HCT116 (cell line): ENCODE results near the gene ANKDD1A. TPM values are rescaled to one million over a fixed set of nuclear protein-coding genes. Genes with fewer than 3 reads are reported as not detected.

ENCODE experiments used
- ATAC-seq: fragments of 200-7000 bp; cut with Tn5 transposase; 2 replicates; pipeline ENCODE4 v1.9.1; 2020; ENCODE audit warnings: mild to moderate bottlenecking, moderate library complexity
- BruUV-seq: library from RNA; stranded (reverse); fragments of 400-500 nt; replicated peaks from 2 replicates; lab custom pipeline; 2021; lab: Mats Ljungman, UMichigan
- CTCF ChIA-PET: fragments of 300-600 bp; sonication (Branson Sonifier 250); formaldehyde crosslinking; loops from one replicate; lab custom pipeline; 2021; ENCODE audit warnings: antibody characterized with exemption; lab: Charles Lee
- POLR2A ChIA-PET: fragments of 300-600, 350-600 bp; sonication (Branson Sonifier 250); formaldehyde crosslinking; loops from one replicate; lab custom pipeline; 2021; ENCODE audit warnings: antibody characterized with exemption; lab: Charles Lee
- RAD21 ChIA-PET, 2 experiments: fragments of 300-600 bp; sonication (Branson Sonifier 250); formaldehyde crosslinking; loops; one replicate each; lab custom pipeline; 2023; ENCODE audit warnings: low total read pairs in 2 of 2; ENCODE audit not compliant: uncharacterized antibody in 2 of 2, unreplicated experiment in 2 of 2, low non-redundant PET in 1 of 2; lab: Charles Lee
- DNase-seq: peaks from one replicate; pipeline ENCODE4 v3.0.0-alpha.2; 2010; ENCODE audit warnings: low read depth, low spot score
- H2AFZ ChIP-seq: fragments of 200-600 bp; shearing (Covaris generic), sonication (generic); 2 replicates; pipeline ENCODE4 v1.6.1; 2017; ENCODE audit warnings: low read depth, mixed run types, mixed read lengths, antibody characterized with exemption, low read length; ENCODE audit not compliant: poor library complexity, severe bottlenecking
- H3K27ac ChIP-seq: 2 replicates; pipeline ENCODE4 v1.5.1; 2012; ENCODE audit warnings: low read depth, low read length
- H3K27me3 ChIP-seq: fragments of 200-600 bp; sonication (generic); 2 replicates; pipeline ENCODE4 v1.6.1; 2016; ENCODE audit warnings: mixed run types, low read length, mixed read lengths; ENCODE audit not compliant: insufficient read depth
- H3K36me3 ChIP-seq, 2 experiments: fragments of 200-500 bp in 1 of 2; fragments of 200-600 bp in 1 of 2; sonication (Bioruptor generic) in 1 of 2; sonication (generic) in 1 of 2; 2 replicates each; pipeline versions ENCODE4 v1.5.1 to v1.6.1; 2014 to 2016; ENCODE audit warnings: low read length in 2 of 2, inconsistent platforms in 1 of 2, mixed read lengths in 1 of 2, mixed run types in 1 of 2; ENCODE audit not compliant: insufficient read depth in 2 of 2, control insufficient read depth in 1 of 2
- H3K4me1 ChIP-seq, 2 experiments: fragments of 200-600 bp in 1 of 2; sonication (generic) in 1 of 2; 2 replicates each; pipeline versions ENCODE4 v1.5.1 to v1.6.1; 2012 to 2017; ENCODE audit warnings: low read length in 2 of 2, inconsistent platforms in 1 of 2, mild to moderate bottlenecking in 1 of 2, mixed read lengths in 1 of 2, mixed run types in 1 of 2, moderate library complexity in 1 of 2; ENCODE audit not compliant: insufficient read depth in 2 of 2, control insufficient read depth in 1 of 2
- H3K4me2 ChIP-seq: fragments of 200-600 bp; sonication (generic); 2 replicates; pipeline ENCODE4 v1.6.1; 2017; ENCODE audit warnings: mixed run types, low read length, mixed read lengths
- H3K4me3 ChIP-seq, 2 experiments: fragments of 200-600 bp in 1 of 2; sonication (generic) in 1 of 2; replicated peaks in 1 of 2; 2 replicates each; pipeline ENCODE4 v1.5.1; 2011 to 2016; ENCODE audit warnings: low read length in 2 of 2, control low read depth in 1 of 2, low read depth in 1 of 2, mild to moderate bottlenecking in 1 of 2, mixed read lengths in 1 of 2, mixed run types in 1 of 2
- H3K79me2 ChIP-seq: fragments of 200-600 bp; sonication (generic); 2 replicates; pipeline ENCODE4 v1.6.1; 2017; ENCODE audit warnings: mild to moderate bottlenecking, mixed run types, low read length, moderate library complexity, mixed read lengths; ENCODE audit not compliant: insufficient read depth
- H3K9ac ChIP-seq: fragments of 200-600 bp; sonication (generic); 2 replicates; pipeline ENCODE4 v1.6.1; 2016; ENCODE audit warnings: low read length, mixed read lengths
- H3K9me2 ChIP-seq: fragments of 200-600 bp; sonication (generic), shearing (Covaris generic); 2 replicates; pipeline ENCODE4 v1.6.1; 2017; ENCODE audit warnings: mixed run types, mild to moderate bottlenecking, moderate library complexity; ENCODE audit not compliant: insufficient read depth
- H3K9me3 ChIP-seq, 2 experiments: fragments of 200-500 bp in 1 of 2; fragments of 200-600 bp in 1 of 2; sonication (Bioruptor generic) in 1 of 2; sonication (generic) in 1 of 2; 2 replicates each; pipeline ENCODE4 v1.6.1; 2014 to 2017; ENCODE audit warnings: low read length in 2 of 2, mixed read lengths in 2 of 2, inconsistent platforms in 1 of 2, low read depth in 1 of 2, mild to moderate bottlenecking in 1 of 2, mixed run types in 1 of 2, moderate library complexity in 1 of 2; ENCODE audit not compliant: control insufficient read depth in 1 of 2, insufficient read depth in 1 of 2
- H4K20me1 ChIP-seq: fragments of 200-600 bp; sonication (generic), shearing (Covaris generic); 2 replicates; pipeline ENCODE4 v1.6.1; 2017; ENCODE audit warnings: mixed run types, mild to moderate bottlenecking, moderate library complexity; ENCODE audit not compliant: insufficient read depth
- EGR1 ChIP-seq: IDR thresholded peaks from 2 replicates; pipeline ENCODE4 v1.6.1; 2012; ENCODE audit warnings: low read depth
- JUND ChIP-seq: IDR thresholded peaks from 2 replicates; pipeline ENCODE4 v1.6.1; 2012
- POLR2A ChIP-seq: IDR thresholded peaks from 2 replicates; pipeline ENCODE4 v1.7.0; 2011; ENCODE audit warnings: borderline replicate concordance; ENCODE audit not compliant: insufficient read depth, insufficient read length; ENCODE audit errors: extremely low read depth
- RAD21 ChIP-seq: IDR thresholded peaks from 2 replicates; pipeline ENCODE4 v1.6.1; 2012; ENCODE audit warnings: low read depth, mild to moderate bottlenecking
- SIN3A ChIP-seq: IDR thresholded peaks from 2 replicates; pipeline ENCODE4 v1.6.1; 2012; ENCODE audit warnings: low read depth
- SP1 ChIP-seq: IDR thresholded peaks from 2 replicates; pipeline ENCODE4 v1.6.1; 2012; ENCODE audit warnings: low read depth
- TCF7L2 ChIP-seq: IDR thresholded peaks from 2 replicates; pipeline ENCODE4 v1.7.0; 2011; ENCODE audit warnings: borderline replicate concordance, inconsistent platforms; ENCODE audit not compliant: insufficient read depth, insufficient read length; ENCODE audit errors: extremely low read depth
- YY1 ChIP-seq: IDR thresholded peaks from 2 replicates; pipeline ENCODE4 v1.6.1; 2011; ENCODE audit warnings: low read length, low read depth, moderate library complexity, mild to moderate bottlenecking; ENCODE audit not compliant: insufficient replicate concordance; ENCODE audit errors: extremely low read depth
- ZFX ChIP-seq: fragments of 450-650 bp; IDR thresholded peaks from 2 replicates; pipeline ENCODE4 v1.6.1; 2017
- intact Hi-C: fragments of 100-400 bp; cut with micrococcal nuclease; formaldehyde crosslinking; loops from 2 replicates; pipeline ENCODE4 v1.10.0; 2022
- total RNA-seq: library from RNA; stranded (reverse); gene quantifications from one replicate; pipeline ENCODE4 v1.2.1, GENCODE V29; 2021; ENCODE audit not compliant: unreplicated experiment
- TF ChIP-seq, protein P1 (sequence below): IDR thresholded peaks from 2 replicates; pipeline ENCODE4 v1.6.1; 2011; ENCODE audit warnings: mild to moderate bottlenecking, low read length, moderate library complexity; ENCODE audit not compliant: insufficient replicate concordance; ENCODE audit errors: extremely low read depth
- TF ChIP-seq, protein P2 (sequence below): IDR thresholded peaks from 2 replicates; pipeline ENCODE4 v1.6.1; 2012; ENCODE audit warnings: low read depth

ANKDD1A gene
- total RNA-seq, 1 experiment from 2014 or later, result 8.1 TPM

DNA sequence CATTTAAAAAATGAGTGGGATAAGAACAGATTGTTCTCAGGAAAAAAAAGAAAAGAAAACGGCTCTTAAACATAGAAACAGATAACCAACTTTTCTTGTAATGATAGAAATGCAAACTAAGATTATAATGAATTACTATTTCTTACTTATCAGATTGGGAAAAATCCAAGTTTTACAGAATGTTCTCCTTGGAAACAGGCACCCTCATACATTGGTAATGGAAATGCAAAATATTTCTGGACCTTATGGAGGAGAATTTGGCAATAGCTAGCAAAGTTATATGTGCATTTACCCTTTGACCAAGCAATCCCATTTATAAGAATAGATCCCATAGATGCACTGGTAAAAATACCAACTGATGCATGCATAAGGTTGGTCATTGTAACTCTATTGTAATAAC lies 3.7 kb upstream of the ANKDD1A start (continued):
- TF ChIP-seq, protein P1, sequence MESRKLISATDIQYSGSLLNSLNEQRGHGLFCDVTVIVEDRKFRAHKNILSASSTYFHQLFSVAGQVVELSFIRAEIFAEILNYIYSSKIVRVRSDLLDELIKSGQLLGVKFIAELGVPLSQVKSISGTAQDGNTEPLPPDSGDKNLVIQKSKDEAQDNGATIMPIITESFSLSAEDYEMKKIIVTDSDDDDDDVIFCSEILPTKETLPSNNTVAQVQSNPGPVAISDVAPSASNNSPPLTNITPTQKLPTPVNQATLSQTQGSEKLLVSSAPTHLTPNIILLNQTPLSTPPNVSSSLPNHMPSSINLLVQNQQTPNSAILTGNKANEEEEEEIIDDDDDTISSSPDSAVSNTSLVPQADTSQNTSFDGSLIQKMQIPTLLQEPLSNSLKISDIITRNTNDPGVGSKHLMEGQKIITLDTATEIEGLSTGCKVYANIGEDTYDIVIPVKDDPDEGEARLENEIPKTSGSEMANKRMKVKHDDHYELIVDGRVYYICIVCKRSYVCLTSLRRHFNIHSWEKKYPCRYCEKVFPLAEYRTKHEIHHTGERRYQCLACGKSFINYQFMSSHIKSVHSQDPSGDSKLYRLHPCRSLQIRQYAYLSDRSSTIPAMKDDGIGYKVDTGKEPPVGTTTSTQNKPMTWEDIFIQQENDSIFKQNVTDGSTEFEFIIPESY, result no peak
- TF ChIP-seq TCF7L2 (no peak), SIN3A (no peak), EGR1 (no peak), ZFX (no peak)

DNA sequence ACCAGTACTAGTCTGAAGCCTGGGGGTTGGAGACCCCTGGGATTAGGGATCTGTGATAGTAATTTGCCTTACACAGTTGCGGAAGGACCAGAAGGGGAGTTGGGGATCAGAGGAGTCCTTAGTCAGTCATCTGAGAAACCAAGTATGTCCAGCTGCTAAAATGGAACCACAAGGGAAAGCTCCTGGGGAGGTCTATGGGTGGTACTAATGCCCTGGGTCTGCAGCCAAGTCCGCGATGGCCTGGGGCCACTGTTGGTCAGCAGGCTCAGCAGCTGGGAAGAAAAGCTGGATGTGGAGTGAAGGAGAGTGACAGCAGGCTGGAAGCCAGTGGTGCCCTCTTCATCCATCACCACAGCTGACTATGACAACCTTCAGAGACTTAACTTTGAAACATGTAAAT lies 2.2 kb upstream of the ANKDD1A start:
- ATAC-seq (no peak), DNase-seq (no peak)
- Histone ChIP-seq H3K79me2 (0 out of 2 replicates have a peak, but pooled peaks cover 6% of the 10 kb centered on the region), H4K20me1 (no peaks in the 10 kb centered on the region), H2AFZ (no peak overlapping the region), H3K4me1 (peaks cover 2 to 23% of the 10 kb centered on the region in 2 experiments; a peak in 3 of 4 replicates), H3K9me3 (peaks cover 0 to 3% of the 10 kb centered on the region in 2 experiments; a peak in 1 of 4 replicates), H3K27me3 (no peaks in the 10 kb centered on the region), H3K9me2 (no peaks in the 10 kb centered on the region), H3K4me2 (no peak overlapping the region), H3K4me3 (no peak overlapping the region), H3K27ac (no peak overlapping the region), H3K36me3 (no peaks in the 10 kb centered on the region), H3K9ac (no peak overlapping the region)
- RAD21 ChIA-PET, result no interaction called here
- CTCF ChIA-PET, result no interaction called here
- POLR2A ChIA-PET, result no interaction called here
- TF ChIP-seq POLR2A (no peak), TCF7L2 (no peak), RAD21 (no peak), EGR1 (no peak), YY1 (no peak), SP1 (no peak), JUND (no peak)
- TF ChIP-seq, protein P2, sequence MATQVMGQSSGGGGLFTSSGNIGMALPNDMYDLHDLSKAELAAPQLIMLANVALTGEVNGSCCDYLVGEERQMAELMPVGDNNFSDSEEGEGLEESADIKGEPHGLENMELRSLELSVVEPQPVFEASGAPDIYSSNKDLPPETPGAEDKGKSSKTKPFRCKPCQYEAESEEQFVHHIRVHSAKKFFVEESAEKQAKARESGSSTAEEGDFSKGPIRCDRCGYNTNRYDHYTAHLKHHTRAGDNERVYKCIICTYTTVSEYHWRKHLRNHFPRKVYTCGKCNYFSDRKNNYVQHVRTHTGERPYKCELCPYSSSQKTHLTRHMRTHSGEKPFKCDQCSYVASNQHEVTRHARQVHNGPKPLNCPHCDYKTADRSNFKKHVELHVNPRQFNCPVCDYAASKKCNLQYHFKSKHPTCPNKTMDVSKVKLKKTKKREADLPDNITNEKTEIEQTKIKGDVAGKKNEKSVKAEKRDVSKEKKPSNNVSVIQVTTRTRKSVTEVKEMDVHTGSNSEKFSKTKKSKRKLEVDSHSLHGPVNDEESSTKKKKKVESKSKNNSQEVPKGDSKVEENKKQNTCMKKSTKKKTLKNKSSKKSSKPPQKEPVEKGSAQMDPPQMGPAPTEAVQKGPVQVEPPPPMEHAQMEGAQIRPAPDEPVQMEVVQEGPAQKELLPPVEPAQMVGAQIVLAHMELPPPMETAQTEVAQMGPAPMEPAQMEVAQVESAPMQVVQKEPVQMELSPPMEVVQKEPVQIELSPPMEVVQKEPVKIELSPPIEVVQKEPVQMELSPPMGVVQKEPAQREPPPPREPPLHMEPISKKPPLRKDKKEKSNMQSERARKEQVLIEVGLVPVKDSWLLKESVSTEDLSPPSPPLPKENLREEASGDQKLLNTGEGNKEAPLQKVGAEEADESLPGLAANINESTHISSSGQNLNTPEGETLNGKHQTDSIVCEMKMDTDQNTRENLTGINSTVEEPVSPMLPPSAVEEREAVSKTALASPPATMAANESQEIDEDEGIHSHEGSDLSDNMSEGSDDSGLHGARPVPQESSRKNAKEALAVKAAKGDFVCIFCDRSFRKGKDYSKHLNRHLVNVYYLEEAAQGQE, result no peak
- no TSS peak for BruUV-seq
- intact Hi-C loops, result no loop called here
